HG03159 (cell line): ENCODE measurements around the gene FAM163B.
"Not testable (repeated sequence)": the region's sequence is repeated elsewhere in the genome, so short reads cannot be mapped to it uniquely, and the experiment has no call there.

ENCODE experiments used
- ATAC-seq: cut with Tn5 transposase; IDR thresholded peaks from one replicate; pipeline ENCODE4 v1.9.1; 2021; ENCODE audit warnings: mild to moderate bottlenecking, moderate library complexity; ENCODE audit not compliant: unreplicated experiment

The FAM163B gene

GRCh38 chr9:133640160-133640559, 31.0 kb upstream of the FAM163B start:
- ATAC-seq: no peak

GRCh38 chr9:133639613-133640012, 30.4 kb upstream of the FAM163B start:
- no peak for ATAC-seq

GRCh38 chr9:133638711-133639110, 29.5 kb upstream of the FAM163B start:
- ATAC-seq: no peak

- no peak for ATAC-seq
These were observed 28.9 kb upstream of the FAM163B start for GRCh38 chr9:133638076-133638475.

- ATAC-seq: no peak
These were observed 28.4 kb upstream of the FAM163B start for GRCh38 chr9:133637451-133638055.

- no peak for ATAC-seq
These were observed 27.7 kb upstream of the FAM163B start for GRCh38 chr9:133636902-133637301.

- ATAC-seq: no peak
These were observed 26.6 kb upstream of the FAM163B start, which contains the start of gene DBH for GRCh38 chr9:133635533-133636531. Gene DBH (plus strand): TSS chr9:133636363. CDS start chr9:133636372, 9 bp downstream.

- no peak for ATAC-seq
These were observed 25.9 kb upstream of the FAM163B start for GRCh38 chr9:133635098-133635497.

- no peak for ATAC-seq
These were observed 25.0 kb upstream of the FAM163B start for GRCh38 chr9:133634081-133634691.

- ATAC-seq: no peak
These were observed 24.5 kb upstream of the FAM163B start for GRCh38 chr9:133633681-133634080.

GRCh38 chr9:133632806-133633680, 23.9 kb upstream of the FAM163B start:
- ATAC-seq: no peak

- no peak for ATAC-seq
These were observed 21.9 kb upstream of the FAM163B start for GRCh38 chr9:133631111-133631510.

- ATAC-seq: no peak
These were observed 20.3 kb upstream of the FAM163B start for GRCh38 chr9:133629221-133630110.

- ATAC-seq: no peak
These were observed 19.6 kb upstream of the FAM163B start for GRCh38 chr9:133628766-133629165.

GRCh38 chr9:133627341-133627740, 18.2 kb upstream of the FAM163B start:
- no peak for ATAC-seq

GRCh38 chr9:133626008-133626407, 16.8 kb upstream of the FAM163B start:
- not testable (repeated sequence) for ATAC-seq

GRCh38 chr9:133622555-133622954, 13.4 kb upstream of the FAM163B start:
- ATAC-seq: no peak

- no peak for ATAC-seq
These were observed 12.6 kb upstream of the FAM163B start for GRCh38 chr9:133621725-133622267.

GRCh38 chr9:133619791-133620190, 10.6 kb upstream of the FAM163B start:
- no peak for ATAC-seq
